Ovary (tissue), 3 donors: Measurements from ENCODE around the gene TRIM74.
"Not testable (repeated sequence)": the region's sequence is repeated elsewhere in the genome, so short reads cannot be mapped to it uniquely, and the experiment has no call there.

ENCODE experiments used
- EP300 ChIP-seq: sonication (generic); formaldehyde crosslinking; IDR thresholded peaks from one replicate; pipeline ENCODE4 v1.6.1; 2017; ENCODE audit warnings: antibody characterized with exemption
- TF ChIP-seq, protein P1 (sequence below), 3 donors: fragments of 450-650 bp in 2 of 3; fragments of 200-600 bp in 1 of 3; IDR thresholded peaks; one replicate each; pipeline versions ENCODE4 v1.5.1 to v1.8.0; 2016 to 2022; ENCODE audit warnings: antibody characterized with exemption in 3 of 3, mild to moderate bottlenecking in 1 of 3
- donor health status: DM: no; HTN: no; CAD: no.

DNA sequence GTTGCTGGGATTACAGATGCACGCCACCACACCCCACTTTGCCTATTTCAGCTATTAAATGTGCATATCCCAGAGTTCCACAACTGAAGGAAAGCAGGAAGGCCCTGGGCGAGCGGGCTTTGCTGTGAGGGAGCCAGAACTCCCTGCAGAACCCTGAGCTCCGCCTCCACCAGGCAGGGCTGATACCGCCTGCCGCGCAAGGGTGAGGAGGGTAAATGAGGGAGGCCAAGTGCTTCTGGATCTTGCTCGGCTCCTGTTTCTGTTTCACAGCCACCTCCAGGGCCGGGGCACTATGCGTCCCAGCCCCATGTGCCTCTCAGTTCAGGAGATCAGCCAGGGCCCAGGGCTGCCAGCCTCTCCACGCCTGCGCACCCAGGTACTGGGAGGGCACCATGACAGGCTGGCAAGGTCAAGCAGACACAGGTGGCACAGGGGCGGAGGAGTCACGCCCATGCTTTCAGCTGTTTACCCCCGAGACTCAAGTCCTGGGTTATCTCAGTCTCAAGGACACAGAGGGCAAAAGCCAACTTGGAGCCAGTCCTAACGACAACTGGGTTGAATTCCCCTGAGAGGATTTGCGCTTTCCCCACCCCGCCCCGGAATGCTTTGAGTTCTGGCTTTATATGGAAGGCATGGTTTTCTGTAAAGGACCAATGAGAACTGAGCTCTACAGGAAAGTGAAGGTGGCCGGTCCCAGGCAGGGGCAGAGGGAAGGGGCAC, 8.5 kb downstream of the TRIM74 start:
- TF ChIP-seq, protein P1, sequence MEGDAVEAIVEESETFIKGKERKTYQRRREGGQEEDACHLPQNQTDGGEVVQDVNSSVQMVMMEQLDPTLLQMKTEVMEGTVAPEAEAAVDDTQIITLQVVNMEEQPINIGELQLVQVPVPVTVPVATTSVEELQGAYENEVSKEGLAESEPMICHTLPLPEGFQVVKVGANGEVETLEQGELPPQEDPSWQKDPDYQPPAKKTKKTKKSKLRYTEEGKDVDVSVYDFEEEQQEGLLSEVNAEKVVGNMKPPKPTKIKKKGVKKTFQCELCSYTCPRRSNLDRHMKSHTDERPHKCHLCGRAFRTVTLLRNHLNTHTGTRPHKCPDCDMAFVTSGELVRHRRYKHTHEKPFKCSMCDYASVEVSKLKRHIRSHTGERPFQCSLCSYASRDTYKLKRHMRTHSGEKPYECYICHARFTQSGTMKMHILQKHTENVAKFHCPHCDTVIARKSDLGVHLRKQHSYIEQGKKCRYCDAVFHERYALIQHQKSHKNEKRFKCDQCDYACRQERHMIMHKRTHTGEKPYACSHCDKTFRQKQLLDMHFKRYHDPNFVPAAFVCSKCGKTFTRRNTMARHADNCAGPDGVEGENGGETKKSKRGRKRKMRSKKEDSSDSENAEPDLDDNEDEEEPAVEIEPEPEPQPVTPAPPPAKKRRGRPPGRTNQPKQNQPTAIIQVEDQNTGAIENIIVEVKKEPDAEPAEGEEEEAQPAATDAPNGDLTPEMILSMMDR (IDR thresholded peaks at IDR 0.05), result not testable (repeated sequence)
- not testable (repeated sequence) for TF ChIP-seq EP300
